Panc1 (cell line): ENCODE data around the gene ITSN2. TPM values are rescaled to one million over a fixed set of nuclear protein-coding genes. Genes with fewer than 3 reads are reported as not detected.

Experiments
- ATAC-seq: fragments of 200-7000 bp; cut with Tn5 transposase; 2 replicates; pipeline ENCODE4 v1.9.1; 2020; ENCODE audit warnings: mild to moderate bottlenecking, moderate library complexity
- BruUV-seq: library from RNA; stranded (reverse); fragments of 400-500 nt; replicated peaks from 2 replicates; lab custom pipeline; 2021; lab: Mats Ljungman, UMichigan
- CTCF ChIA-PET: fragments of 300-600 bp; sonication (Branson Sonifier 250); formaldehyde crosslinking; loops from one replicate; lab custom pipeline; 2022; ENCODE audit warnings: antibody characterized with exemption; lab: Charles Lee
- POLR2A ChIA-PET: fragments of 300-600 bp; sonication (Branson Sonifier 250); formaldehyde crosslinking; loops from one replicate; lab custom pipeline; 2022; ENCODE audit warnings: antibody characterized with exemption; lab: Charles Lee
- DNase-seq: peaks from one replicate; pipeline ENCODE4 v3.0.0-alpha.2; 2010; ENCODE audit warnings: low read depth, low spot score
- H3K27ac ChIP-seq: 2 replicates; pipeline ENCODE4 v1.5.1; 2011; ENCODE audit warnings: mild to moderate bottlenecking, low read length, inconsistent platforms
- H3K27me3 ChIP-seq: fragments of 200-500 bp; sonication (Bioruptor generic); 2 replicates; pipeline ENCODE4 v1.6.0; 2014; ENCODE audit warnings: low read length, inconsistent platforms; ENCODE audit not compliant: control insufficient read depth, insufficient read depth
- H3K36me3 ChIP-seq: fragments of 200-500 bp; sonication (Bioruptor generic); 2 replicates; pipeline ENCODE4 v1.5.1; 2014; ENCODE audit warnings: inconsistent platforms, mild to moderate bottlenecking, low read length, moderate library complexity; ENCODE audit not compliant: control insufficient read depth, insufficient read depth
- H3K4me1 ChIP-seq: 2 replicates; pipeline ENCODE4 v1.5.1; 2011; ENCODE audit warnings: inconsistent platforms, mild to moderate bottlenecking, low read length, moderate library complexity; ENCODE audit not compliant: control insufficient read depth, insufficient read depth
- H3K4me3 ChIP-seq, 2 experiments: 2 replicates each; pipeline ENCODE4 v1.5.1; 2011 to 2012; ENCODE audit warnings: low read depth in 2 of 2, low read length in 2 of 2, mild to moderate bottlenecking in 2 of 2, inconsistent platforms in 1 of 2, moderate library complexity in 1 of 2
- H3K9me3 ChIP-seq: fragments of 200-500 bp; sonication (Bioruptor generic); 2 replicates; pipeline ENCODE4 v1.5.1; 2014; ENCODE audit warnings: low read depth, mild to moderate bottlenecking, inconsistent platforms, low read length, moderate library complexity; ENCODE audit not compliant: control insufficient read depth, insufficient read depth
- POLR2AphosphoS5 ChIP-seq: IDR thresholded peaks from 2 replicates; pipeline ENCODE4 v1.6.1; 2012; ENCODE audit warnings: mild to moderate bottlenecking, low read depth, low read length, moderate library complexity
- SIN3A ChIP-seq: IDR thresholded peaks from 2 replicates; pipeline ENCODE4 v1.6.1; 2012; ENCODE audit warnings: low read depth, mild to moderate bottlenecking, low read length, moderate library complexity, borderline replicate concordance; ENCODE audit not compliant: insufficient read depth
- TCF7L2 ChIP-seq: IDR thresholded peaks from 2 replicates; pipeline ENCODE4 v1.6.1; 2011; ENCODE audit warnings: mild to moderate bottlenecking, low read depth, low read length, inconsistent platforms
- in situ Hi-C: cut with HindIII; loops from 2 replicates; pipeline ENCODE4 v1.10.0; 2016; ENCODE audit warnings: low sequenced_read_pairs, low pct_unique_long_range_greater_than_20kb
- intact Hi-C: fragments of 100-400 bp; cut with micrococcal nuclease; formaldehyde crosslinking; loops from one replicate; pipeline ENCODE4 v1.10.0; 2022; ENCODE audit not compliant: unreplicated experiment
- total RNA-seq: library from RNA; stranded (reverse); gene quantifications from one replicate; pipeline ENCODE4 v1.2.1, GENCODE V29; 2021; ENCODE audit not compliant: unreplicated experiment
- TF ChIP-seq, protein P1 (sequence below), 2 experiments: IDR thresholded peaks; 2 replicates each; pipeline ENCODE4 v1.6.1; 2011 to 2012; ENCODE audit warnings: low read depth in 2 of 2, control low read depth in 1 of 2, low read length in 1 of 2, mild to moderate bottlenecking in 1 of 2, moderate library complexity in 1 of 2; ENCODE audit not compliant: insufficient read depth in 1 of 2
- TF ChIP-seq, protein P2 (sequence below): fragments of 450-650 bp; IDR thresholded peaks from 2 replicates; pipeline ENCODE4 v1.5.1; 2017; ENCODE audit warnings: mild to moderate bottlenecking

Gene ITSN2
- total RNA-seq, 1 experiment from 2014 or later, result 57.7 TPM

DNA sequence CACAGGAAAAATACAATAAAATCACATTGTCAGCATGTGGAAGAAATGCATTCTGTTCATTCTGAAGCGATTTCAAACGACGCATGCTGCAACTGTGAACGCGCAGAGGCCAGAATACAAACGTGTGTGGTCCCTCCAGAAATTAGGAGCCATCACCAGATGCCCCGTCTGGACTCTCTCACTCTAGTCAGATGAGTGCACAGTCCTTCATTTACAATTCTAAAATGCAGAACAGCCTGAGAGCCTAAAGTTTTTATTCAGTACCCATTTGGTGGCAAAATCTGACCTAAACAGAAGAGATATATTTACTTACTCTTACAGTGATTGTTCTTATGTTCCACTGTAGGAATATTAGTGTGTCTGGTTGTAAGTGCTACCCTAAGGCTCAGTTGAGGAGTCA, 148.9 kb downstream of the ITSN2 start:
- intact Hi-C loops, result no loop called here
- Histone ChIP-seq H3K36me3 (peaks cover 2% of the 10 kb centered on the region; the same call in 1 of the 2 replicates), H3K27ac (no peak overlapping the region), H3K9me3 (no peaks in the 10 kb centered on the region), H3K4me1 (no peaks in the 10 kb centered on the region), H3K4me3 (no peak overlapping the region), H3K27me3 (no peaks in the 10 kb centered on the region)
- DNase-seq (no peak), ATAC-seq (no peak)
- CTCF ChIA-PET, result no interaction called here
- POLR2A ChIA-PET, result no interaction called here
- BruUV-seq, result no TSS peak
- TF ChIP-seq, protein P1, sequence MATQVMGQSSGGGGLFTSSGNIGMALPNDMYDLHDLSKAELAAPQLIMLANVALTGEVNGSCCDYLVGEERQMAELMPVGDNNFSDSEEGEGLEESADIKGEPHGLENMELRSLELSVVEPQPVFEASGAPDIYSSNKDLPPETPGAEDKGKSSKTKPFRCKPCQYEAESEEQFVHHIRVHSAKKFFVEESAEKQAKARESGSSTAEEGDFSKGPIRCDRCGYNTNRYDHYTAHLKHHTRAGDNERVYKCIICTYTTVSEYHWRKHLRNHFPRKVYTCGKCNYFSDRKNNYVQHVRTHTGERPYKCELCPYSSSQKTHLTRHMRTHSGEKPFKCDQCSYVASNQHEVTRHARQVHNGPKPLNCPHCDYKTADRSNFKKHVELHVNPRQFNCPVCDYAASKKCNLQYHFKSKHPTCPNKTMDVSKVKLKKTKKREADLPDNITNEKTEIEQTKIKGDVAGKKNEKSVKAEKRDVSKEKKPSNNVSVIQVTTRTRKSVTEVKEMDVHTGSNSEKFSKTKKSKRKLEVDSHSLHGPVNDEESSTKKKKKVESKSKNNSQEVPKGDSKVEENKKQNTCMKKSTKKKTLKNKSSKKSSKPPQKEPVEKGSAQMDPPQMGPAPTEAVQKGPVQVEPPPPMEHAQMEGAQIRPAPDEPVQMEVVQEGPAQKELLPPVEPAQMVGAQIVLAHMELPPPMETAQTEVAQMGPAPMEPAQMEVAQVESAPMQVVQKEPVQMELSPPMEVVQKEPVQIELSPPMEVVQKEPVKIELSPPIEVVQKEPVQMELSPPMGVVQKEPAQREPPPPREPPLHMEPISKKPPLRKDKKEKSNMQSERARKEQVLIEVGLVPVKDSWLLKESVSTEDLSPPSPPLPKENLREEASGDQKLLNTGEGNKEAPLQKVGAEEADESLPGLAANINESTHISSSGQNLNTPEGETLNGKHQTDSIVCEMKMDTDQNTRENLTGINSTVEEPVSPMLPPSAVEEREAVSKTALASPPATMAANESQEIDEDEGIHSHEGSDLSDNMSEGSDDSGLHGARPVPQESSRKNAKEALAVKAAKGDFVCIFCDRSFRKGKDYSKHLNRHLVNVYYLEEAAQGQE (IDR thresholded peaks at IDR 0.05; ENCODE audit: insufficient read depth in 1 of 2, low read depth in 2 of 2, low read length in 1 of 2), result no peak
- TF ChIP-seq, protein P2, sequence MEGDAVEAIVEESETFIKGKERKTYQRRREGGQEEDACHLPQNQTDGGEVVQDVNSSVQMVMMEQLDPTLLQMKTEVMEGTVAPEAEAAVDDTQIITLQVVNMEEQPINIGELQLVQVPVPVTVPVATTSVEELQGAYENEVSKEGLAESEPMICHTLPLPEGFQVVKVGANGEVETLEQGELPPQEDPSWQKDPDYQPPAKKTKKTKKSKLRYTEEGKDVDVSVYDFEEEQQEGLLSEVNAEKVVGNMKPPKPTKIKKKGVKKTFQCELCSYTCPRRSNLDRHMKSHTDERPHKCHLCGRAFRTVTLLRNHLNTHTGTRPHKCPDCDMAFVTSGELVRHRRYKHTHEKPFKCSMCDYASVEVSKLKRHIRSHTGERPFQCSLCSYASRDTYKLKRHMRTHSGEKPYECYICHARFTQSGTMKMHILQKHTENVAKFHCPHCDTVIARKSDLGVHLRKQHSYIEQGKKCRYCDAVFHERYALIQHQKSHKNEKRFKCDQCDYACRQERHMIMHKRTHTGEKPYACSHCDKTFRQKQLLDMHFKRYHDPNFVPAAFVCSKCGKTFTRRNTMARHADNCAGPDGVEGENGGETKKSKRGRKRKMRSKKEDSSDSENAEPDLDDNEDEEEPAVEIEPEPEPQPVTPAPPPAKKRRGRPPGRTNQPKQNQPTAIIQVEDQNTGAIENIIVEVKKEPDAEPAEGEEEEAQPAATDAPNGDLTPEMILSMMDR, result no peak
- TF ChIP-seq TCF7L2 (no peak), POLR2AphosphoS5 (no peak), SIN3A (no peak)
- in situ Hi-C loops, result no loop called here

DNA sequence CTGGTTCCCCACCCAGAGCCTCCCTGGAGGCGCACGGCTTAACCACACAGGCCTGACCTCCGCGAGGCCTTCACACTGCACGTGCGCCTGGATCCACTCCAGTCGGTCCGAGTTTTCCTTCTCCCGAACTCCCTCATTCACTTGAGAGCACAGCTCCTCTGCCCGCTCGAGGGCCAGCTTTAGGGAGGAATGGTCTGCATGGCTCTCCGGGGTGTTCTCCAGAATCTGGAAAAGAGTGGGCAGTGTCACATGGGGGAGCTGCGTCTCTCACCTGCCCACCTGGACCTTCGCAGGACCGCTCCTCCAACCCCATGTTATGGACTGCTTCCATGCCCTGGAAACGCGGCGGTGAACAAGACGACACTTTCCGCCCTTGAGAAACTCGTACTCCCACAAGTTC, 149.6 kb downstream of the ITSN2 start:
- no TSS peak for BruUV-seq
- peaks cover 2% of the 10 kb centered on the region; the same call in 1 of the 2 replicates for H3K36me3 ChIP-seq
- ChIA-PET CTCF (no interaction called here), POLR2A (no interaction called here)
- ATAC-seq, result no peak
- in situ Hi-C loops, result no loop called here
- H3K9me3 ChIP-seq, result no peaks in the 10 kb centered on the region
- H3K4me1 ChIP-seq, result no peaks in the 10 kb centered on the region
- intact Hi-C loops, result no loop called here
- no peak overlapping the region for H3K27ac ChIP-seq
- H3K27me3 ChIP-seq, result no peaks in the 10 kb centered on the region
- DNase-seq, result no peak
- no peak overlapping the region for H3K4me3 ChIP-seq
- TF ChIP-seq, protein P2, result no peak
- TF ChIP-seq SIN3A, result no peak
- TF ChIP-seq TCF7L2, result no peak
- no peak for TF ChIP-seq POLR2AphosphoS5
- TF ChIP-seq, protein P1 (IDR thresholded peaks at IDR 0.05; ENCODE audit: insufficient read depth in 1 of 2, low read depth in 2 of 2, low read length in 1 of 2), result no peak
